Activated T-helper 2 cell treated with anti-CD3 and anti-CD28 coated beads, Interferon-gamma antibody, Interleukin-2, Interleukin-4, amounts not matched to agents 10 μg/mL and 5 μg/mL and 100 μg/mL, durations not matched to agents 14 hours and 24 hours and 36 hours (primary cell): Measurements from ENCODE around the gene NAA30. TPM values are rescaled to one million over a fixed set of nuclear protein-coding genes. Genes with fewer than 3 reads are reported as not detected.

Experiments used
- DNase-seq: peaks from one replicate; pipeline ENCODE4 v3.0.0; 2021; ENCODE audit warnings: low spot score
- H3K27ac Mint-ChIP-seq: one replicate; pipeline ENCODE4 v1.8.0; 2021; ENCODE audit warnings: mixed read lengths
- H3K27me3 Mint-ChIP-seq: one replicate; pipeline ENCODE4 v1.8.0; 2021; ENCODE audit warnings: low read depth, mixed read lengths
- H3K36me3 Mint-ChIP-seq: one replicate; pipeline ENCODE4 v1.8.0; 2021; ENCODE audit warnings: low read depth, mixed read lengths
- H3K4me1 Mint-ChIP-seq: one replicate; pipeline ENCODE4 v1.8.0; 2021; ENCODE audit warnings: low read depth, mixed read lengths
- H3K4me3 Mint-ChIP-seq: one replicate; pipeline ENCODE4 v1.8.0; 2021; ENCODE audit warnings: low read depth, mild to moderate bottlenecking, moderate library complexity, mixed read lengths
- H3K9me3 Mint-ChIP-seq: one replicate; pipeline ENCODE4 v1.8.0; 2021; ENCODE audit warnings: mixed read lengths
- intact Hi-C: fragments of 100-400 bp; cut with micrococcal nuclease; formaldehyde crosslinking; loops from one replicate; pipeline ENCODE4 v1.15.1; 2023
- total RNA-seq: library from RNA; stranded (reverse); gene quantifications from 2 replicates; pipeline ENCODE4 v1.2.3, GENCODE V29; 2022

Gene NAA30
- total RNA-seq, 1 donor from 2014 or later, result 17.8 TPM

DNA sequence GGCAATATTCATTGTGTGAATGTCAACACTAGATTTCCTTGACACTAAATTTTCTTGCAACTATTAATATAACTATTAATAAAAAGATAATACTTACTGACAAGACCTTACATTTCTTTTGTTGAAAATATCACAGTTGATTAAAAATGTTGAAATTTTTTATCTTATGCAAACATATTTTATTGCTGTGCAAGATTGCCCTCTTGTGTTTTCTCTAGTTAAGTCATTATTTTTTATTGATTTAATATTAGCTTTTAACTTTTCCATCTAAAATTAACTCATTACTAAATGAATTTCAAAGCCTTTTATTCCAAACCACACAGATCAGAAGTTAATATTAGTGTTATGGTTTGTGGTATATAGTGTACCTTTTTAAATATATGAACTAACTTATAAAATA, 11.7 kb upstream of the NAA30 start:
- DNase-seq, result no peak
- Mint-ChIP-seq H3K27ac (no peak overlapping the region), H3K9me3 (no peaks in the 10 kb centered on the region), H3K27me3 (peaks cover 9% of the 10 kb centered on the region), H3K36me3 (no peaks in the 10 kb centered on the region), H3K4me1 (no peaks in the 10 kb centered on the region), H3K4me3 (no peak overlapping the region)
- intact Hi-C loops, result no loop called here

- Mint-ChIP-seq H3K27me3 (peaks cover 7% of the 10 kb centered on the region), H3K4me3 (no peak overlapping the region), H3K9me3 (no peaks in the 10 kb centered on the region), H3K27ac (no peak overlapping the region), H3K4me1 (no peaks in the 10 kb centered on the region), H3K36me3 (no peaks in the 10 kb centered on the region)
- no peak for DNase-seq
- intact Hi-C loops, result no loop called here
These were observed 9.5 kb upstream of the NAA30 start for GRCh38 chr14:57380935-57381334.

GRCh38 chr14:57382283-57382682, 8.1 kb upstream of the NAA30 start:
- intact Hi-C loops, result no loop called here
- H3K27ac Mint-ChIP-seq, result no peak overlapping the region
- H3K27me3 Mint-ChIP-seq, result peaks cover 5% of the 10 kb centered on the region
- no peaks in the 10 kb centered on the region for H3K9me3 Mint-ChIP-seq
- H3K36me3 Mint-ChIP-seq, result no peaks in the 10 kb centered on the region
- no peaks in the 10 kb centered on the region for H3K4me1 Mint-ChIP-seq
- H3K4me3 Mint-ChIP-seq, result no peak overlapping the region
- DNase-seq, result no peak

- Mint-ChIP-seq H3K4me1 (no peaks in the 10 kb centered on the region), H3K4me3 (no peak overlapping the region), H3K27me3 (peaks cover 5% of the 10 kb centered on the region), H3K36me3 (no peaks in the 10 kb centered on the region), H3K27ac (no peak overlapping the region), H3K9me3 (no peaks in the 10 kb centered on the region)
- intact Hi-C loops, result no loop called here
- DNase-seq, result no peak
These were observed 7.2 kb upstream of the NAA30 start for GRCh38 chr14:57383125-57383745.

- Mint-ChIP-seq H3K4me3 (no peak overlapping the region), H3K27me3 (peaks cover 2% of the 10 kb centered on the region), H3K4me1 (peaks cover 25% of the 10 kb centered on the region), H3K36me3 (peaks cover 9% of the 10 kb centered on the region), H3K9me3 (no peaks in the 10 kb centered on the region), H3K27ac (no peak overlapping the region)
- no peak for DNase-seq
- intact Hi-C loops, result no loop called here
These were observed 2.3 kb upstream of the NAA30 start for GRCh38 chr14:57388067-57388466.

- Mint-ChIP-seq H3K27ac (peak overlapping the region; percentile 91), H3K27me3 (no peaks in the 10 kb centered on the region), H3K4me1 (peaks cover 37% of the 10 kb centered on the region)
These were observed 745 bp upstream of the NAA30 start for GRCh38 chr14:57389646-57390036.

DNA sequence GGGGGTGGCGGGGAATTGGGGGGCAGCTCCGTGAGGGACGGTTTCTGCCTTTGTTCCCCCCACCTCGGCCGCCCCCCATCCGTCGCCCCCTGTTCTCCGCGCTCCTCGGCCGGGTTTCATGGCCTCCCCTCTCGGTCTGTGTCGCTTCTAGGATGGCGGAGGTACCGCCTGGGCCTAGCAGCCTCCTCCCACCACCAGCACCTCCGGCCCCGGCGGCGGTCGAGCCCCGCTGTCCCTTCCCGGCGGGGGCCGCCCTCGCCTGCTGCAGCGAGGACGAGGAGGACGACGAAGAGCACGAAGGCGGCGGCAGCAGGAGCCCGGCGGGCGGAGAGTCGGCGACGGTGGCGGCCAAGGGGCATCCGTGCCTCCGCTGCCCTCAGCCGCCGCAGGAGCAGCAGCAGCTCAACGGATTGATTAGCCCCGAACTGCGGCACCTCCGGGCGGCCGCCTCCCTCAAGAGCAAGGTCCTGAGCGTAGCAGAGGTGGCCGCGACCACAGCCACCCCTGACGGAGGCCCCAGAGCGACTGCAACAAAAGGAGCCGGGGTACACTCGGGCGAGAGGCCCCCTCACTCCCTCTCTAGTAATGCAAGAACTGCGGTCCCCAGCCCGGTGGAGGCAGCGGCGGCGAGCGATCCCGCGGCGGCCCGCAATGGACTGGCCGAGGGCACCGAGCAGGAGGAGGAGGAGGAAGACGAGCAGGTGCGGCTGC, 575 bp downstream of the NAA30 start:
- Mint-ChIP-seq H3K9me3 (no peaks in the 10 kb centered on the region), H3K4me1 (peaks cover 37% of the 10 kb centered on the region)

More at GRCh38 chr14:57389646-57390036, 745 bp upstream of the NAA30 start:
- Mint-ChIP-seq H3K36me3 (peaks cover 25% of the 10 kb centered on the region), H3K9me3 (no peaks in the 10 kb centered on the region), H3K4me3 (peak overlapping the region; percentile 93)
- DNase-seq, result no peak
- intact Hi-C loops, result loop anchor here (2.0 kb wide), 1 partner anchor 121 kb away; the partner anchor contains the start of genes AP5M1 and EXOC5

GRCh38 chr14:57391517-57392195, 1.3 kb downstream of the NAA30 start:
- H3K27ac Mint-ChIP-seq, result peak overlapping the region; percentile 28
- no peak for DNase-seq
- intact Hi-C loops, result loop anchor here (2.0 kb wide), 1 partner anchor 123 kb away; the partner anchor contains the start of genes AP5M1 and EXOC5

More for the DNA sequence above, 575 bp downstream of the NAA30 start:
- peak overlapping the region; percentile 82 for H3K4me3 Mint-ChIP-seq
- peak overlapping the region; percentile 79 for H3K27ac Mint-ChIP-seq
- intact Hi-C loops, result loop anchor here (2.0 kb wide), 1 partner anchor 122 kb away; the partner anchor contains the start of genes AP5M1 and EXOC5
- peaks cover 26% of the 10 kb centered on the region for H3K36me3 Mint-ChIP-seq
- no peaks in the 10 kb centered on the region for H3K27me3 Mint-ChIP-seq
- DNase-seq, result peak; percentile 40

DNA sequence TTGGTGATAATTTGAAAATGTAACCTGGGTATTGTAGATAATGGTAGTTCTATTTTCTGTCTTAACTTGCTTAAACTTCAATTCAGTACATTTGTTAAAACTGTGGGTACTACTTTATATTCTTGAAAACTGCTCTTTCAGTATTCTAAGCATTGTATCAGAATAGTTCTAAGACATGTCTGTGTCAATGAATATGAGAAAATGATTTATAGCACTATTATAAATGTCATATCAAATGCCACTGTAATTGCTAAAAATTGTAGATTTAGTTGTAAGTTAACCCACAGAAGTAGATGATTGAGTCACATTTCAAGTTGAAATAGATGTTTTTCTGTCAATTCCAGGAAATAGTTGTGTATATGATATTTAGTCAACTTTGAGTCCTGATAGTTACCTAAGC, 2.4 kb downstream of the NAA30 start:
- Mint-ChIP-seq H3K27me3 (no peaks in the 10 kb centered on the region), H3K27ac (peak overlapping the region; percentile 79), H3K9me3 (no peaks in the 10 kb centered on the region), H3K4me3 (peak overlapping the region; percentile 74), H3K36me3 (peaks cover 37% of the 10 kb centered on the region), H3K4me1 (peaks cover 39% of the 10 kb centered on the region)
- intact Hi-C loops, result no loop called here
- DNase-seq, result no peak

More at GRCh38 chr14:57391517-57392195, 1.3 kb downstream of the NAA30 start:
- Mint-ChIP-seq H3K4me1 (peaks cover 39% of the 10 kb centered on the region), H3K36me3 (peaks cover 31% of the 10 kb centered on the region), H3K4me3 (peak overlapping the region; percentile 82), H3K27me3 (no peaks in the 10 kb centered on the region), H3K9me3 (no peaks in the 10 kb centered on the region)

- Mint-ChIP-seq H3K36me3 (peaks cover 63% of the 10 kb centered on the region), H3K27ac (no peak overlapping the region), H3K4me1 (peaks cover 14% of the 10 kb centered on the region), H3K9me3 (no peaks in the 10 kb centered on the region), H3K27me3 (no peaks in the 10 kb centered on the region), H3K4me3 (no peak overlapping the region)
- DNase-seq, result no peak
- intact Hi-C loops, result no loop called here
These were observed 10.4 kb downstream of the NAA30 start for GRCh38 chr14:57400556-57401494.

DNA sequence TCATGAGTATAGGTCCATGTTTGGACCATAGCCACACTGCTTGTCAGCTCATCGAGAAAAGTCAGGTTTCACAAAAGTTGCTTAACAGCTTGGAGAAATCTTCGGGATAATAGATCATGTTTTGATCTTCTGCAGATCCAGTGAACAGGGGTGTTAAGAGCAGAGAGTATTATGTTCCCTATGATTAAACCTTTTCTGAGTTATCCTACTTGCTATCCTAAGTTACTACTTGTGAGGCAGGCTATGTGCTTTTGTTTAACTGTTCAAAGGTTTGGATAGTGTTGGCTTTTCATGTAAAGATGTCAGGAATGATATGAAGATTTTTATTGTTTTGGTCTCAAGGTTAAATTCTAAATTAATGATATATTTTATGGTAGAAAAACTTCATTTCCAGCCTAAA, 11.1 kb downstream of the NAA30 start:
- no peak for DNase-seq
- no peaks in the 10 kb centered on the region for H3K27me3 Mint-ChIP-seq
- H3K36me3 Mint-ChIP-seq, result peaks cover 60% of the 10 kb centered on the region
- H3K4me1 Mint-ChIP-seq, result peaks cover 14% of the 10 kb centered on the region
- no peaks in the 10 kb centered on the region for H3K9me3 Mint-ChIP-seq
- intact Hi-C loops, result no loop called here
- no peak overlapping the region for H3K27ac Mint-ChIP-seq
- no peak overlapping the region for H3K4me3 Mint-ChIP-seq

DNA sequence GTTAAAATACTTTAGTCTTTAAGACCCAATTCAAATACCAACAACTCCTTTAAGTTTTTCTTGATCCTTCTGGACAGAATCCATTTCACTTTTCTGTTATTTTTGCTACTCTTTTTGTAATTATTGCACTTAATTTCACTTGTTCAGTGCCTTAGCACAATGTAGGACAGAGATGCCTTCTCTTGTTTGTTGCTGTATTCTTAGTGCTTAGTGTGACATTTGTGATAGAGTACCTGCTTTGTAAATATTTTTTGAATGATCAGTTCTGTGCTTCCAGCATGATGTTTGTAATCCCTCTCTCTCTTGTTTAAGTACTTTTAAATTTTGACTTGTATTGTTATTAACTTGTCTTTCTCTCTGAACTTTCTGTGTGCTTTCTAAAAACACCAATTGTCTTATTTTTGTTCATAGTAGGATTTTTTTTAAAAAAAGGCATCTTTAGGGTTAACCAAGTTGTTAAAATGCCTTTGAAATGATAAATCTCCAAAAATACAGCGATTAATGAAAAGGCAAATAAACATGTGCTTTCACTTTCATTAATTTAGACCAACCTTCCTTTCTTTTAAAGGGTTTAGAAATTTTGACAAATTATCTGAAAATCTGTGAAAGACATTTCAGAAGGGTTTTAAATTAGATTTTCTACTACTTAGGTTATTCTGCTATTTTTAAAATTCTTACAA, 11.9 kb downstream of the NAA30 start:
- Mint-ChIP-seq H3K4me3 (no peak overlapping the region), H3K27me3 (no peaks in the 10 kb centered on the region), H3K27ac (no peak overlapping the region), H3K9me3 (no peaks in the 10 kb centered on the region), H3K4me1 (peaks cover 13% of the 10 kb centered on the region), H3K36me3 (peaks cover 58% of the 10 kb centered on the region)
- intact Hi-C loops, result no loop called here
- DNase-seq, result no peak
